ENCODE results near the gene MRPL21.
"Not testable (repeated sequence)": the region's sequence is repeated elsewhere in the genome, so short reads cannot be mapped to it uniquely, and the experiment has no call there.

MRPL21 gene

DNA sequence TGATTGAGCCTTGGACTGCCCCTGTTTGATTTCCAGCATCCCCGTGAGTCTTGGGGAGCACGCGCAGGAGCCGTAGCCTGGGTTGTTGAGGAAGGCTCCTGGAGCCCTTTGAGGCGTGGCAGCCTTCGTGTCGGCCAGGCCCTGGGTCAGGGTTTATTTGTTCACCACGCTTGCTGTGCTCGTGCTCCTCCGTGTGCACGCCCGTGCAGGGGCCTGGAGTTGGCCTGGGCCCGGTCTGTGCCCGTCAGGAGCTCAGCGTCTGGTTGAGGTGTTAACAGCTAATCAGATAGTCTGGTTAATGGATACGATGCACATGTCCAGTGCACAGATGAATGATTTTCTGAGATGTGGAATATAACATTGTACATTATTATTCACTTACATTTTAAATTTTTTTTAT lies 8.1 kb upstream of the MRPL21 start:
- no peak for DNase-seq (ENCODE audit: low read depth, low spot score)

DNA sequence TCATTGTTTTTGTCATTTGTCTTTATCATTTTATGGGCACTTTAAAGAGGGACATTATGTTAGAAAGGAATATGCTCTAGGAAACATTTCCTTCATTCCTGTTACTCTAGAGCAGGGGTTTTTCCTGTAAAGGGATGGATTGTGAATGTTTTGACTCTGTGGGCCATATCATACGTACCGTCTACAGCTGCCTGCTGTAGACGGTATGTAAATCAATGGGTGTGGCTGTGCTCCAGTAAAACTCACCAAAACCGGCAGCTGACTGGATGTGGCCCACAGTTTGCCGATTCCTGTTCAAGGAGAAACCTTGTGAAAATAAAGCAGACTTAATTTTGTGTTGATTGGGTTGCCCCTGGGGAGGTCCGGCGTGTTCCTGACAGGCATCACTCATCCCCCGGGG lies 7.3 kb upstream of the MRPL21 start:
- DNase-seq (ENCODE audit: low read depth, low spot score): no peak

DNA sequence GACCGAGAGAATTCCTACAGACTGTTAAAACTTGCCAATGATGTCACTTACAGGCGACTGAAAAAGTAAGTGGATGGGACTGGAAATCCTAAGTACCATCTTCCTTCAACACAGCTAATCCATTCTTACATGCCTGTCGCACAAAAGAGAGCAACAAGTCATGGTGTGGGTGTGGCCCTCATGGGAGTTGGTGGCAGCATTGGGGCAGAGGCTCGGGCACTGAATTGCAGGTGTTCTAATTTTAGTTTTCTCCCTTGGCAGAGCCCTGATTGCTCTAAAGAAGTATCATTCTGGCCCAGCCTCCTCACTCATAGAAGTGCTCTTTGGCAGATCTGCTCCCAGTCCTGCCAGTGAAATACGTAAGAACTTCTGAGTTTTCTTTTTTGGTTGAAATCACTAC lies 4.6 kb upstream of the MRPL21 start:
- DNase-seq (ENCODE audit: low read depth, low spot score): no peak

GRCh38 chr11:68905421-68906360 lies 2.1 kb upstream of the MRPL21 start:
- no peak for DNase-seq (ENCODE audit: low read depth, low spot score)

DNA sequence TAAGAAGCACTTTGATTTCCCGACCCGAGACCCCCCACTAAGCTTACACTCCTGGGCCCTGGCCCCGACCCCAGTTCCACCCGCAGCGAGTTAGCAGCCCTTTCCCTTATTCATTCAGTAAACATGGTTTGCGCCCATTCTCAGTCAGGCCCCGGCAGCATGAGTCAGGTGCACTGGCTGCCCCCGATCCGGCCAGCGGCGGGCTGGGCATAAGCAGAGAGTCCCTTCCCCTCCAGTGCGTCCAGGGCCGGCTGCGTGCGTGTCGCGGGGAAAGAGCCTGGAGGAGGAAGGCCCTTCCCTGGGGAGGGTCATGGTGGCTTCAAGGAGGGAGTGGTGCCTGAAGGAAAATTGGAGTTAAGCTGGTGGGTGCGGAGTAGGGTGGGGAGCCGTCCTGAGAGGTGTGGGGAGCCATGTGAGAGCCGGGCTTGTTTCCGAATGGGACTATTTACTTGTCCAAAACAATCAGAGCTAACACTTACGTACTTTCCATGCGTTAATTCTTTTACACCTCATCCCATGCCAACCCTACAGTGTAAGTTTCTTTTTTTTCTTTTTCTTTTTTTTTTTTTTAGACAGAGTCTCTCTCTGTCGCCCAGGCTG lies 716 bp upstream of the MRPL21 start:
- no peak for DNase-seq (ENCODE audit: low read depth, low spot score)

DNA sequence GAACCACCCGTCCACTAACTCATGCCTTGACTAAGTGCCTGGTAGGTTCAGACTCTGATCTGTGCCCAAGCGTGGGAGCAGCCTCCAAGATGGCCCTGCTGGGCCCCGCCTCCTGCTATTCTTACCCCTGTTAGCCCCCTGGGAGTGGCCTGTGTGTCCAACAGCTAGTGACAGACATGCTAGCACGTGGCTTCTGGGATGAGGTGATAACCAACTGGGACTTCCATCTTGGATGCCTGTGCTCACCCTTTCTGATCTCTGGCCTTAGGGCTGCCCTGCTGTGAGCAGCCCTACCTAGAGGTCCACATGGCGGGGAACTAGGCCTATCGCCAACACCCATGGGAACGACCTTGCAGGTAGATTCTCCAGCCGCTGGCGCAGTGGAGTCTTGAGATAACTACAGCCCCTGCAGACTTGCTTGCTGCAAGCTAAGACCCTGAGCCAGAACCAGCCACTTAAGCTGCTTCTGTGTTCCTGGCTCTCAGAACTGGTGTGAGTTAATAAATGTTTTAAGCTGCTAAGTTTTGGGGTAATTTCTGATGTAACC lies 2.7 kb downstream of the MRPL21 start:
- no peak for DNase-seq (ENCODE audit: low read depth, low spot score)

- DNase-seq (ENCODE audit: low read depth, low spot score): no peak
These were observed 6.2 kb downstream of the MRPL21 start for GRCh38 chr11:68897441-68897840.

DNA sequence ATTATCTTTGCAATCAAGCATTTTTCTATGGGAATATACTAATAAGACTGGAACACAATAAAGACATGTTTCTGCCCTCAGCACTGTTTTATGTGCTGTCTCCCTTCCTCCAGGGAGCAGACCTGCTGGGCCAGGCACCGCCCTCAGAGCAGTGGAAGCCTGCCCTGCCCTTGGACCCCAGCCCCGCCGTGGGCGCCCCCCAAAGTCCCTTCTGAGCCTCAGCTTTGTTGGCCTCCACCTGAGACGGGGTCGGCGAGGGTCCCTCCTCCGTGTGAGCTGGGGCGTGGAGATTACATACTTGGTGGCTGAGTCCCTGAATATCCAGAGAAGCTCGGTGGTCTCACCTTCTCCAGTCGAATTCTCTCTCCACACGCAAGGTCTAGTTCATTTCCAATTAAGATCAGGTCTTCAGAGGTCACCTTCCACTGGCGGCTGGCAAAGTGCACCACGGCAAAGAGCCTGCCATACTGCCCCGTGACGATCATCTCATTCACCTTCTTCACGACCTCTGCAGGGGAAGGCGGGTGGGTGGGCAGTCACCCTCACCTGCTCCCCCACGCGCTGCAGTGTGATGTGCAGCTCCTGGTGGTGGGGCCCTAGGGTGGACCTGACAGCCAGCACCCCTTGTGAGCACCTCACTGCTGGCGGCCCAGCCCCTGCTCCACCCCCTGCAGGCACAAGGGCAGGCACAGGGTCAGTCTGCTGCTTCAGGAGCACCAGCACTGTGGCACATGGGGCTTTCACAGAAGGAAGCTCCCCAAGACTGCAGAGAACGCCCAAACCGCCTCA lies 7.3 kb downstream of the MRPL21 start:
- no peak for DNase-seq (ENCODE audit: low read depth, low spot score)

- DNase-seq (ENCODE audit: low read depth, low spot score): no peak
These were observed 10.3 kb downstream of the MRPL21 start for GRCh38 chr11:68893282-68893681.

- no peak for DNase-seq (ENCODE audit: low read depth, low spot score)
These were observed 11.1 kb downstream of the MRPL21 start for GRCh38 chr11:68892576-68892975.

- DNase-seq (ENCODE audit: low read depth, low spot score): no peak
These were observed 12.2 kb downstream of the MRPL21 start for GRCh38 chr11:68891351-68891948.

GRCh38 chr11:68890490-68891231 lies 13.0 kb downstream of the MRPL21 start:
- peak; percentile 96 for DNase-seq (ENCODE audit: low read depth, low spot score)

DNA sequence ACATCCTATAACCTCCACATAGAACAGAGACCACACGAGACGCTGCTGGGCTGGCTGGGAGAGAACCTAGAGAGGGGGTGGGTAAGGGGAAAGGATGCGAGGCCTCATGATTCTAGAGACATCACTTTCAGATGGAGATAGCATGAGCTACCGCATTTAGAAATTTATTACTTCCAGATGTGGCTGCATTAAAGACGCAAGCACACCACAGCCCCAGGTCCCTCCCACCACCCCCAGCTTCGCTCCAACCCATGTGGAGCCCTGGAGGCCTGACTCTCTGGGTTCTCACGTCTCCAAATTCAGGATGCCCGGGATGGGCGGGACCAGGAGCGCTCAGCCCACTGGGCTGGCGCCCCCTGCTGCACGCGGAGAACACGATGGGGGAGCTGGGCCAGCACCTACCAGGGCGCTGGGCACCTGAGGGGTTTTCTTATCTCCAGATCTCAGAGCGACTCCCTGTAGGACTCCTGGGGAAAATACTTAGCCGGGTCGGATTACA lies 13.6 kb downstream of the MRPL21 start:
- peak; percentile 98 for DNase-seq (ENCODE audit: low read depth, low spot score)

DNA sequence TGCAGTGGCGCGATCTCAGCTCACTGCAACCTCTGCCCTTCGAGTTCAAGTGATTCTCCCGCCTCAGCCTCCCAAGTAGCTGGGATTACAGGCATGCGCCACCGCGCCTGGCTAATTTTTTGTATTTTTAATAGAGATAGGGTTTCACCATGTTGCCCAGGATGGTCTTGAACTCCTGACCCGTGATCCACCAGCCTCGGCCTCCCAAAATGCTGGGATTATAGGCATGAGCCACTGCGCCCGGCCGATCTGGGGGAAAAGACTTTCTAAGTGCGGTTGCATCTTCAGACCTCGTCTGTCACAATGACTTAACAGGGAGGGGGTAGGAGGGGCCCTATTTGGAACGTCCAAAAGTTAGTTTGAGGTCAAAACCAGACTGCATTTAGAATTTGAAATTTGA lies 18.8 kb downstream of the MRPL21 start:
- DNase-seq (ENCODE audit: low read depth, low spot score): not testable (repeated sequence)

DNA sequence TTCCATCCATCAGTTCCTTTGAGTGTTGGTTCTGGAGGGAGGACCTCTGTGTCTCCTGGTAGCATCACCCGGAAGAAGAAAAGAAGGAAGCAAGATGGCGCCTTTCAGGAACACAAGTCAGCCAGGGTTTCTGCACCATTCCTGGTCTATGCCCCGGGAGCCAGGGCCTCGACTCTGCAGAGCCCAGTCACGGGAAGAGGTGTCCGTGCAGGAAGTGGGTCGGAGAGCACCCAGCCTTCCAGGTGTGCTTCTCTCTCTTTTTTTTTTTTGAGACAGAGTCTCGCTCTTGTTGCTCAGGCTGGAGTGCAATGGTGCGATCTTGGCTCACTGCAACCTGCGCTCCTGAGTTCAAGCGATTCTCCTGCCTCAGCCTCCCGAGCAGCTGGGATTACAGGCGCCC lies 21.2 kb downstream of the MRPL21 start:
- DNase-seq (ENCODE audit: low read depth, low spot score): no peak

GRCh38 chr11:68881320-68881719 lies 22.3 kb downstream of the MRPL21 start:
- no peak for DNase-seq (ENCODE audit: low read depth, low spot score)

- DNase-seq (ENCODE audit: low read depth, low spot score): no peak
These were observed 22.8 kb downstream of the MRPL21 start for GRCh38 chr11:68880851-68881250.

GRCh38 chr11:68878022-68878421 lies 25.6 kb downstream of the MRPL21 start:
- no peak for DNase-seq (ENCODE audit: low read depth, low spot score)

DNA sequence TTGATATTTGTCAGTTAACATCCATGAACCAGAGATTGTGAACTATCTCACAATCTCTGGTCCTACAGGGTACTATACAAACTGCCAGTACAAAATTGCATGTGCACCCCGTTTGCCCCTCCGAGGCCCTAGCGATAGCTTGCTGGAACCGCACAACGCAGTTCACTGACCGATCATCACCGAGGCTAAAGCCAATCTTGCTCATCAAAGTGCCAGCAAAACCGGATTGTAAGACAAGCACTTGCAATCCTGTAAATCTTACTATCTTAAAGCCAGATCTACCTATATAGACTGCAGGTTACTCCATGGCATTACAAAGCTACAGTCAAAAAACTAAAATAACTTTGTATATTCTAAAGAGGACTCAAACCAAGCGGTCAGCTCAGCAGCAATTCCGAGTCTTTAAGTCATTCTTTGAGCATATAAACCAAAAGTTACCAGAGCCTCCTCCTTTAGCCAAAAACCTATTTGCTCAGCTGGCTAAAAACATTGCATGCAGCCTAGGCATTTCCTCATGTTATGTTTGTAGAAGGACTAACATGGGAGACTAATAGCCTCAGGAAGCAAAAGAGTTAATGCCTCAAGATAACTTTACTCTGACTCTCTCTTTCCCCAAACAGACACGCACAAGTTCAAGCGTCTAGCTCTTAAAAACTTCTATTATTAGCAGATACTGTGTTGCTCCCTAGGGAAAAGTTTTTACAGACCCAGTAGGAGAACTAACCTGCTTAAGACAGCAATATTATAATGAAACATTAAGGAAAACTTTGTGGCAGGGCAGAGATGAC lies 31.2 kb downstream of the MRPL21 start:
- no peak for DNase-seq (ENCODE audit: low read depth, low spot score)

GRCh38 chr11:68870470-68870869 lies 33.2 kb downstream of the MRPL21 start:
- DNase-seq (ENCODE audit: low read depth, low spot score): no peak
